Activated CD4-positive, alpha-beta T cell treated with anti-CD3 and anti-CD28 coated beads for 36 hours (primary cell): ENCODE measurements around the gene C1QL4. TPM values are rescaled to one million over a fixed set of nuclear protein-coding genes. Genes with fewer than 3 reads are reported as not detected.

Experiments used
- ATAC-seq: fragments of 200-7000 bp; cut with Tn5 transposase; one replicate; pipeline ENCODE4 v1.10.0; 2021; ENCODE audit warnings: mild to moderate bottlenecking, moderate library complexity
- CTCF ChIA-PET: fragments of 350-600 bp; sonication (Branson Sonifier 250); formaldehyde crosslinking; loops from one replicate; lab custom pipeline; 2021; ENCODE audit warnings: antibody characterized with exemption; lab: Charles Lee
- POLR2A ChIA-PET: fragments of 350-600 bp; sonication (Branson Sonifier 250); formaldehyde crosslinking; loops from one replicate; lab custom pipeline; 2021; ENCODE audit warnings: antibody characterized with exemption, inconsistent platforms; lab: Charles Lee
- DNase-seq: peaks from one replicate; pipeline ENCODE4 v3.0.0-alpha.2; 2020
- H3K27ac Mint-ChIP-seq: one replicate; pipeline ENCODE4 v1.8.0; 2021; ENCODE audit warnings: mixed read lengths
- H3K27me3 Mint-ChIP-seq: one replicate; pipeline ENCODE4 v1.8.0; 2021; ENCODE audit warnings: mixed read lengths
- H3K36me3 Mint-ChIP-seq: one replicate; pipeline ENCODE4 v1.8.0; 2021; ENCODE audit warnings: low read depth, mixed read lengths
- H3K4me1 Mint-ChIP-seq: one replicate; pipeline ENCODE4 v1.8.0; 2021; ENCODE audit warnings: mixed read lengths
- H3K4me3 Mint-ChIP-seq: one replicate; pipeline ENCODE4 v1.8.0; 2021; ENCODE audit warnings: mild to moderate bottlenecking, moderate library complexity, mixed read lengths
- H3K9me3 Mint-ChIP-seq: one replicate; pipeline ENCODE4 v1.8.0; 2021; ENCODE audit warnings: low read depth, mixed read lengths
- intact Hi-C, 2 experiments: fragments of 100-400 bp; cut with DNase I in 1 of 2; cut with micrococcal nuclease in 1 of 2; formaldehyde crosslinking; loops; one replicate each; pipeline versions ENCODE4 v1.14.2 to v1.15.1; 2022 to 2024; cut with DNase I, micrococcal nuclease
- total RNA-seq, 2 experiments: library from RNA; stranded (reverse); gene quantifications; one replicate each; pipeline ENCODE4 v1.2.3, GENCODE V29; 2021

Gene C1QL4
- total RNA-seq, 2 experiments from 2014 or later = not detected

DNA sequence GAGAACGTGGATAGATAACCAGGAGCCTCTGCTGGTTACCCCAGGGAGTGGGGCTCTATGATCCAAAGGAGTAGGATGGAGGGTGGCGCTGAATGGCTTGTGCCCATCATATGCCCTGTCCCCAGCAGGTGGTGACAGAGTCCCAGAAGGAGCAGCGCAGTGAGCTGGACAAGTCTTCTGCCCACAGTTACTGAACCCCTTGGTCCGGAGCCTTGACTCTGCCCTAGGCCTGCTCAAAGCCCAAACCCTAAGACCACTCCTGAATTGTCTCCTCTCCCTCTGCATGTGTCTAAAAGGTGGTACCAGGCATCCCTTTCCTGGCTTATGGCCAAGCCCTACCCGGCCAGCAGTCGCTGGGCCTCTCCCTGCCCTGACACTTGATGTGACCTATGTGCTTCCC is 38.8 kb downstream of the C1QL4 start:
- ATAC-seq = no peak
- Mint-ChIP-seq H3K27ac (no peak overlapping the region), H3K9me3 (no peaks in the 10 kb centered on the region), H3K4me3 (no peak overlapping the region), H3K4me1 (peaks cover 17% of the 10 kb centered on the region), H3K27me3 (peaks cover 53% of the 10 kb centered on the region), H3K36me3 (no peaks in the 10 kb centered on the region)
- intact Hi-C loops = no loop called here
- ChIA-PET POLR2A (no interaction called here), CTCF (interaction anchor here (0.7 to 6.2 kb wide), 6 partner anchors 9 to 1457 kb away, joined by 4 to 74 read pairs (median 8); partner anchors contain the start of gene TROAP)
- peak; percentile 44 for DNase-seq

- no peak for ATAC-seq
- ChIA-PET POLR2A (interaction anchor here (1.2 kb wide), 1 partner anchor 25 kb away, joined by 4 read pairs; the partner anchor contains the start of gene TROAP), CTCF (interaction anchor here (0.8 to 11.4 kb wide), 17 partner anchors 9 to 502 kb away, joined by 3 to 168 read pairs (median 6); partner anchors contain the start of genes C1QL4, DNAJC22, SPATS2 and TROAP)
- Mint-ChIP-seq H3K4me1 (peaks cover 17% of the 10 kb centered on the region), H3K4me3 (no peak overlapping the region), H3K36me3 (no peaks in the 10 kb centered on the region), H3K9me3 (no peaks in the 10 kb centered on the region), H3K27ac (no peak overlapping the region), H3K27me3 (peaks cover 49% of the 10 kb centered on the region)
- intact Hi-C loops = loop anchor here (1.0 to 2.0 kb wide), 3 partner anchors 40 to 45 kb away; partner anchors contain the start of gene C1QL4 (in 1 of the 2)
- DNase-seq = no peak
Measured at GRCh38 chr12:49297695-49298060, 39.3 kb downstream of the C1QL4 start.

DNA sequence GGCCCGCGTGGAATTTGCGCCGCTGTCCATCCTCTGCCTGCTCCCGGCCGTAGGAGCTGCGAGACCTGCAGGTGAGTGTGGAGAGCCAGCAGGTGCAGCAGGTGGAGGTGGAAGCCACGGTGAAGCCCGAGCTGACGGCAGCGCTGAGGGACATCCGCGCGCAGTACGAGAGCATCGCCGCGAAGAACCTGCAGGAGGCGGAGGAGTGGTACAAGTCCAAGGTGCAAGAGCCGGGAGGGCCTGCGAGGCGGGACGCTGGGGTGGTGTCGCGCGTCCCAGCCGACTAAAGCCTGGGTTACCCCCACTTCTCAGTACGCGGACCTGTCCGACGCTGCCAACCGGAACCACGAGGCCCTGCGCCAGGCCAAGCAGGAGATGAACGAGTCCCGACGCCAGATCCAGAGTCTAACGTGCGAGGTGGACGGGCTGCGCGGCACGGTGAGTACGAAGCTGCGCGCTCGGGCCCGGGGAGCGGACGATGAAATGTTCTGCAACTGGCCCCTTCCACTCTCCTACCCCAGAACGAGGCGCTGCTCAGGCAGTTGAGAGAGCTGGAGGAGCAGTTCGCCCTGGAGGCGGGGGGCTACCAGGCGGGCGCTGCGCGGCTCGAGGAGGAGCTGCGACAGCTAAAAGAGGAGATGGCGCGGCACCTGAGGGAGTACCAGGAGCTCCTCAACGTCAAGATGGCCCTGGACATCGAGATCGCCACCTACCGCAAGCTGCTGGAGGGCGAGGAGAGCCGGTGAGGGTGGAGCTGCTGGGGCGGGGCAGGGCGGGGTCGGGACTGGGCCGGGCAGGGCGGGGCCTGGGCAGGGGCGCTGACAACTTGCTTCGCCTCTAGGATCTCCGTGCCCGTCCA is 39.9 kb downstream of the C1QL4 start:
- H3K9me3 Mint-ChIP-seq = no peaks in the 10 kb centered on the region
- DNase-seq (peak; percentile 74), ATAC-seq (peak; percentile 62)
- POLR2A ChIA-PET = interaction anchor here (1.2 kb wide), 1 partner anchor 26 kb away, joined by 4 read pairs; the partner anchor contains the start of gene TROAP
- peak overlapping the region; percentile 53 for H3K4me3 Mint-ChIP-seq
- H3K36me3 Mint-ChIP-seq = no peaks in the 10 kb centered on the region
- CTCF ChIA-PET = interaction anchor here (0.6 to 11.4 kb wide), 22 partner anchors 8 to 503 kb away, joined by 3 to 168 read pairs (median 4); partner anchors contain the start of genes C1QL4, DNAJC22, SPATS2 and TROAP
- H3K27ac Mint-ChIP-seq = no peak overlapping the region
- H3K27me3 Mint-ChIP-seq = peaks cover 48% of the 10 kb centered on the region
- peaks cover 17% of the 10 kb centered on the region for H3K4me1 Mint-ChIP-seq
- intact Hi-C loops = loop anchor here (1.0 to 2.0 kb wide), 4 partner anchors 9 to 46 kb away; partner anchors contain the start of gene C1QL4 (in 1 of the 2)

DNA sequence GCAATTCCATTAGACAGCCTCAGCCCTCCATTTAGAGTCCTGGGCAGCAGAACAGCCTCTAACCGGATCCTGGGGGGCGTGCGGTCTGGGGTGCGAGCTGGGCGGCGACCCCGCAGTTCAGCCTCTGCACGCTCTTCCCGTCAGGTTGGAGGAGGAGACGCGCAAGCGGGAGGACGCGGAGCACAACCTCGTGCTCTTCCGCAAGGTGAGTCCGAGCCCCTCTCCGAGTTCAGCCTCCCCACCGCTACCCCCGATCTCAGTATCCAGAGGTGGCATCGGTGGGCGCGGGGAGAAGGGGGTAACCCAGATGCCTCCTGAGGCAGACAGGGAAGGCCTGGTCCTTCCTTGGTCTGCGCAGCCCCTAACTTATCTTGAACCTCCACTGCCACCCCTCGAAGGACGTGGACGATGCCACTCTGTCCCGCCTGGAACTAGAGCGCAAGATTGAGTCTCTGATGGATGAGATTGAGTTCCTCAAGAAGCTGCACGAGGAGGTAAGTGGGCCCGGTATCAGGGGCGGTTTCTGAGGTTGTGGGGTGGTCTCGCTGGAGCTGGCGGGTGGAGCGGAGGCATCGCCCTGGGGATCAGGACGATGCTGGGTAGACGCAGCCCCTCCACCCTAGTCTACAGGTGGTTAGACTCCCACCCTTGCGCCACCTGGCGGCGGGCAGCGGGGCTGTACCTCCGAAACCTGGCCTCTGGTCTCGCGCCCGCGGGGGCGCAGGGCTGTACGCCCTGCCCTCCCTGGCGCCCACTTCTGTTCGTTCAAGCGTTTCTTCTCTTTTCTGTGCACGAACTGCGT is 40.8 kb downstream of the C1QL4 start:
- Mint-ChIP-seq H3K36me3 (no peaks in the 10 kb centered on the region), H3K27me3 (peaks cover 46% of the 10 kb centered on the region)
- CTCF ChIA-PET = interaction anchor here (0.6 to 11.4 kb wide), 23 partner anchors 7 to 253 kb away, joined by 3 to 168 read pairs (median 7); partner anchors contain the start of genes C1QL4, DNAJC22, SPATS2 and TROAP

GRCh38 chr12:49295082-49295936 is 41.7 kb downstream of the C1QL4 start, which contains the start of gene PRPH:
TSS of gene PRPH (plus strand) at chr12:49295147. CDS start at chr12:49295201, 54 bp downstream.
- no peaks in the 10 kb centered on the region for H3K9me3 Mint-ChIP-seq
- POLR2A ChIA-PET = interaction anchor here (0.9 to 1.0 kb wide), 2 partner anchors 18 to 28 kb away, joined by 3 to 4 read pairs; partner anchors contain the start of gene TROAP
- intact Hi-C loops = no loop called here
- ATAC-seq = no peak
- CTCF ChIA-PET = interaction anchor here (0.6 to 11.4 kb wide), 22 partner anchors 8 to 1973 kb away, joined by 3 to 168 read pairs (median 5); partner anchors contain the start of genes C1QL4, DNAJC22, SPATS2 and TROAP
- no peak within 1 kb of the TSS for H3K4me3 Mint-ChIP-seq
- H3K4me1 Mint-ChIP-seq = peaks cover 12% of the 10 kb centered on the region
- no peak within 1 kb of the TSS for H3K27ac Mint-ChIP-seq
- H3K27me3 Mint-ChIP-seq = peaks cover 42% of the 10 kb centered on the region
- H3K36me3 Mint-ChIP-seq = no peaks in the 10 kb centered on the region
- DNase-seq = peak; percentile 35

More for the DNA sequence above, 40.8 kb downstream of the C1QL4 start:
- intact Hi-C loops = loop anchor here in 1 of 2 experiments (1.0 to 2.0 kb wide), 2 partner anchors 8 to 47 kb away; no protein-coding TSS in a partner anchor
- Mint-ChIP-seq H3K9me3 (no peaks in the 10 kb centered on the region), H3K27ac (no peak overlapping the region), H3K4me1 (peaks cover 12% of the 10 kb centered on the region), H3K4me3 (peak overlapping the region; percentile 53)
- ATAC-seq (peak; percentile 80), DNase-seq (peak; percentile 82)
- POLR2A ChIA-PET = no interaction called here

- H3K9me3 Mint-ChIP-seq = no peaks in the 10 kb centered on the region
- no peaks in the 10 kb centered on the region for H3K36me3 Mint-ChIP-seq
- DNase-seq (no peak), ATAC-seq (no peak)
- intact Hi-C loops = no loop called here
- H3K4me3 Mint-ChIP-seq = no peak overlapping the region
- H3K4me1 Mint-ChIP-seq = peaks cover 12% of the 10 kb centered on the region
- no peak overlapping the region for H3K27ac Mint-ChIP-seq
- CTCF ChIA-PET = interaction anchor here (0.6 to 11.4 kb wide), 19 partner anchors 10 to 1973 kb away, joined by 3 to 168 read pairs (median 5); partner anchors contain the start of genes C1QL4, DNAJC22, SPATS2 and TROAP
- POLR2A ChIA-PET = interaction anchor here (0.9 to 1.0 kb wide), 2 partner anchors 17 to 28 kb away, joined by 3 to 4 read pairs; partner anchors contain the start of gene TROAP
- H3K27me3 Mint-ChIP-seq = peaks cover 42% of the 10 kb centered on the region
Measured at GRCh38 chr12:49294804-49295081, 42.2 kb downstream of the C1QL4 start.

GRCh38 chr12:49294086-49294803 is 42.7 kb downstream of the C1QL4 start:
- no peaks in the 10 kb centered on the region for H3K36me3 Mint-ChIP-seq
- peaks cover 42% of the 10 kb centered on the region for H3K27me3 Mint-ChIP-seq
- peaks cover 12% of the 10 kb centered on the region for H3K4me1 Mint-ChIP-seq
- H3K27ac Mint-ChIP-seq = no peak overlapping the region
- no peak for ATAC-seq
- intact Hi-C loops = no loop called here
- no peak for DNase-seq
- CTCF ChIA-PET = interaction anchor here (0.6 to 11.4 kb wide), 18 partner anchors 10 to 672 kb away, joined by 3 to 168 read pairs (median 5); partner anchors contain the start of genes DNAJC22, SPATS2 and TROAP
- no peaks in the 10 kb centered on the region for H3K9me3 Mint-ChIP-seq
- POLR2A ChIA-PET = interaction anchor here (0.9 to 1.0 kb wide), 2 partner anchors 17 to 29 kb away, joined by 3 to 4 read pairs; partner anchors contain the start of gene TROAP
- no peak overlapping the region for H3K4me3 Mint-ChIP-seq

GRCh38 chr12:49293056-49293956 is 43.7 kb downstream of the C1QL4 start:
- no peak overlapping the region for H3K4me3 Mint-ChIP-seq
- CTCF ChIA-PET = interaction anchor here (0.5 to 11.4 kb wide), 11 partner anchors 9 to 673 kb away, joined by 3 to 168 read pairs (median 6); partner anchors contain the start of gene DNAJC22
- H3K4me1 Mint-ChIP-seq = peaks cover 12% of the 10 kb centered on the region
- POLR2A ChIA-PET = interaction anchor here (1.8 kb wide), 1 partner anchor 29 kb away, joined by 3 read pairs; the partner anchor contains the start of gene TROAP
- no peaks in the 10 kb centered on the region for H3K9me3 Mint-ChIP-seq
- no peak for ATAC-seq
- intact Hi-C loops = no loop called here
- DNase-seq = no peak
- H3K27ac Mint-ChIP-seq = no peak overlapping the region
- H3K36me3 Mint-ChIP-seq = no peaks in the 10 kb centered on the region
- H3K27me3 Mint-ChIP-seq = peaks cover 38% of the 10 kb centered on the region

GRCh38 chr12:49292729-49293055 is 44.3 kb downstream of the C1QL4 start:
- no peaks in the 10 kb centered on the region for H3K36me3 Mint-ChIP-seq
- ChIA-PET CTCF (interaction anchor here (0.5 to 11.4 kb wide), 11 partner anchors 9 to 305 kb away, joined by 3 to 168 read pairs (median 4); partner anchors contain the start of gene DNAJC22), POLR2A (interaction anchor here (0.6 to 1.8 kb wide), 2 partner anchors 25 to 30 kb away, joined by 3 to 5 read pairs; partner anchors contain the start of gene TROAP)
- DNase-seq (no peak), ATAC-seq (no peak)
- H3K9me3 Mint-ChIP-seq = no peaks in the 10 kb centered on the region
- H3K27me3 Mint-ChIP-seq = peaks cover 38% of the 10 kb centered on the region
- no peak overlapping the region for H3K4me3 Mint-ChIP-seq
- peaks cover 12% of the 10 kb centered on the region for H3K4me1 Mint-ChIP-seq
- no peak overlapping the region for H3K27ac Mint-ChIP-seq
- intact Hi-C loops = no loop called here
